Activated B cell treated with CpG ODN at 0.5 μM for 24 hours (primary cell): ENCODE measurements around the gene IREB2. TPM values are rescaled to one million over a fixed set of nuclear protein-coding genes. Genes with fewer than 3 reads are reported as not detected.

Source experiments
- ATAC-seq: fragments of 200-7000 bp; cut with Tn5 transposase; one replicate; pipeline ENCODE4 v1.10.0; 2021; ENCODE audit warnings: low read depth, mild to moderate bottlenecking, moderate library complexity
- CTCF ChIA-PET: fragments of 350-600 bp; sonication (Branson Sonifier 250); formaldehyde crosslinking; loops from one replicate; lab custom pipeline; 2021; ENCODE audit warnings: antibody characterized with exemption; lab: Charles Lee
- POLR2A ChIA-PET: fragments of 350-600 bp; sonication (Branson Sonifier 250); formaldehyde crosslinking; loops from one replicate; lab custom pipeline; 2021; ENCODE audit warnings: antibody characterized with exemption; lab: Charles Lee
- DNase-seq: peaks from one replicate; pipeline ENCODE4 v3.0.0; 2022
- H3K27ac Mint-ChIP-seq: one replicate; pipeline ENCODE4 v1.8.0; 2020; ENCODE audit warnings: mixed read lengths
- H3K27me3 Mint-ChIP-seq: one replicate; pipeline ENCODE4 v1.8.0; 2021; ENCODE audit warnings: mixed read lengths
- H3K36me3 Mint-ChIP-seq: one replicate; pipeline ENCODE4 v1.8.0; 2021; ENCODE audit warnings: low read depth, mixed read lengths
- H3K4me1 Mint-ChIP-seq: one replicate; pipeline ENCODE4 v1.8.0; 2021; ENCODE audit warnings: mixed read lengths
- H3K4me3 Mint-ChIP-seq: one replicate; pipeline ENCODE4 v1.8.0; 2020; ENCODE audit warnings: mild to moderate bottlenecking, mixed read lengths
- H3K9me3 Mint-ChIP-seq: one replicate; pipeline ENCODE4 v1.8.0; 2020; ENCODE audit warnings: mixed read lengths
- intact Hi-C: fragments of 100-400 bp; cut with micrococcal nuclease; formaldehyde crosslinking; loops from one replicate; pipeline ENCODE4 v1.15.1; 2024
- total RNA-seq: library from RNA; stranded (reverse); gene quantifications from 2 replicates; pipeline ENCODE4 v1.2.3, GENCODE V29; 2022
- TF ChIP-seq, protein P1 (sequence below): fragments of 200-600 bp; IDR thresholded peaks from one replicate; pipeline ENCODE4 v1.8.0; 2022; ENCODE audit warnings: antibody characterized with exemption, mild to moderate bottlenecking

IREB2 gene
- total RNA-seq, 1 donor from 2014 or later, result 75.9 TPM

DNA sequence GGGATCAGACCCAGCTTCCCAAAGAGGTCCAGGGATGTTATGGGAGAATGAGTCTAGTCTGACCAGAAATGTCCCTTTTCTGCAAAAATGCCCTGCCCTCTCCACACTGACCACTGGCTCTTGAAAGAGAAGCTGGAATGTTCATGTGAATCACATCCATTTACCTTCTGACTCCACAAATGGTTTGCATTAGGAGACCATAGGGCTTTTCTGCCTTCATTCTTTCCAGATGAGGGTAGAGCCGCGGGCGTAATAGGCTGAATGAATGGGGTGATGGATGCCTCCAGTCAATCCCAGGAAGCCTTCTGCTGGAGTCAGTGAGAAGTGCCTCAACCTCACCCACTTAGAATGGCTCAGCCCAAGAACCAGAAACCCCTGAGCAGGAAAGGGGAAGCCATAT lies 47.2 kb upstream of the IREB2 start:
- POLR2A ChIA-PET, result no interaction called here
- Mint-ChIP-seq H3K27ac (no peak overlapping the region), H3K9me3 (no peaks in the 10 kb centered on the region), H3K36me3 (no peaks in the 10 kb centered on the region), H3K4me3 (no peak overlapping the region), H3K4me1 (no peaks in the 10 kb centered on the region), H3K27me3 (peaks cover 18% of the 10 kb centered on the region)
- no peak for ATAC-seq
- TF ChIP-seq, protein P1, sequence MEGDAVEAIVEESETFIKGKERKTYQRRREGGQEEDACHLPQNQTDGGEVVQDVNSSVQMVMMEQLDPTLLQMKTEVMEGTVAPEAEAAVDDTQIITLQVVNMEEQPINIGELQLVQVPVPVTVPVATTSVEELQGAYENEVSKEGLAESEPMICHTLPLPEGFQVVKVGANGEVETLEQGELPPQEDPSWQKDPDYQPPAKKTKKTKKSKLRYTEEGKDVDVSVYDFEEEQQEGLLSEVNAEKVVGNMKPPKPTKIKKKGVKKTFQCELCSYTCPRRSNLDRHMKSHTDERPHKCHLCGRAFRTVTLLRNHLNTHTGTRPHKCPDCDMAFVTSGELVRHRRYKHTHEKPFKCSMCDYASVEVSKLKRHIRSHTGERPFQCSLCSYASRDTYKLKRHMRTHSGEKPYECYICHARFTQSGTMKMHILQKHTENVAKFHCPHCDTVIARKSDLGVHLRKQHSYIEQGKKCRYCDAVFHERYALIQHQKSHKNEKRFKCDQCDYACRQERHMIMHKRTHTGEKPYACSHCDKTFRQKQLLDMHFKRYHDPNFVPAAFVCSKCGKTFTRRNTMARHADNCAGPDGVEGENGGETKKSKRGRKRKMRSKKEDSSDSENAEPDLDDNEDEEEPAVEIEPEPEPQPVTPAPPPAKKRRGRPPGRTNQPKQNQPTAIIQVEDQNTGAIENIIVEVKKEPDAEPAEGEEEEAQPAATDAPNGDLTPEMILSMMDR, result no peak
- CTCF ChIA-PET, result interaction anchor here (0.5 kb wide), 1 partner anchor 424 kb away, joined by 3 read pairs; no protein-coding TSS in a partner anchor
- no peak for DNase-seq
- intact Hi-C loops, result no loop called here

DNA sequence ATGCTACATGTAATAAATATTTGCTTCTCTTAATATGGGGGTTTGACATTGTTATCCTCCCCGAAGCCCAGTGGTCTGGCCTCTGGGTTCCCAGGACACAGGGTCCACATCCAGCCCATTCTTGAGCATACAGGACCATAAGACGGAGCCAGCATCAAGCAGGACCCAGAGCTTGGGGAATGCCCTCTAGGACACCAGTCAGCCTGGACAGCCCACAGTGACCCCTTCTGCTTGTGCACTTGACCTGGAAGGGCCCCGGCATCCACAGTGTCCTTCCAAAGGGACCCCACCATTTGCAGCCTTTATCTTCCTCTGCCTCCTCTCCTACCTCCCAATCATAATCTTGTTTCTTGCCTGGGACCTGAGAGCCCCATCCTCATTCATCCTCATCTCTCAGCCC lies 46.2 kb upstream of the IREB2 start:
- Mint-ChIP-seq H3K27ac (no peak overlapping the region), H3K27me3 (peaks cover 12% of the 10 kb centered on the region), H3K36me3 (no peaks in the 10 kb centered on the region), H3K9me3 (no peaks in the 10 kb centered on the region), H3K4me3 (no peak overlapping the region), H3K4me1 (no peaks in the 10 kb centered on the region)
- ATAC-seq, result no peak
- DNase-seq, result no peak
- ChIA-PET CTCF (no interaction called here), POLR2A (no interaction called here)
- TF ChIP-seq, protein P1, result no peak
- intact Hi-C loops, result no loop called here

DNA sequence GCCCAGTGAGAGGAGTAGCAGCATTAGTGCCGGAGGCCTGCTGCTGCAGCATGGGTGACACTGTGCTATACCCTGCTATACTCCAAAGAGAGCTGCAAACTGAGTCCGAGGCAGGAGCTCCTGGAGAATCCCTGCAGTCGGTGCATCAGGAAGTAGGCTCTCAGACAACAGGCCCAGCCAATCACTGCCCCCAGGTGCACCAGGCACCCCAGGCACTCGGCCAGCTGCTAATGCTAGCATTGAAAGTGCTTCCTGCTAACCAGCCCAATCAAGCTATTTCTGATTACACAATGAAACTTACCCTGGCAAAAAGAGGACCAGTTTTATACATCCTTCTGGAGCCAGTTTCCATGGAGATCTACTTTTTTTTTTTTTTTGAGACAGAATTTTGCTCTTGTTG lies 45.6 kb upstream of the IREB2 start:
- Mint-ChIP-seq H3K4me1 (no peaks in the 10 kb centered on the region), H3K27me3 (peaks cover 12% of the 10 kb centered on the region), H3K27ac (no peak overlapping the region), H3K36me3 (no peaks in the 10 kb centered on the region), H3K4me3 (no peak overlapping the region), H3K9me3 (no peaks in the 10 kb centered on the region)
- DNase-seq, result no peak
- no peak for ATAC-seq
- intact Hi-C loops, result no loop called here
- POLR2A ChIA-PET, result no interaction called here
- TF ChIP-seq, protein P1, result no peak
- CTCF ChIA-PET, result no interaction called here

DNA sequence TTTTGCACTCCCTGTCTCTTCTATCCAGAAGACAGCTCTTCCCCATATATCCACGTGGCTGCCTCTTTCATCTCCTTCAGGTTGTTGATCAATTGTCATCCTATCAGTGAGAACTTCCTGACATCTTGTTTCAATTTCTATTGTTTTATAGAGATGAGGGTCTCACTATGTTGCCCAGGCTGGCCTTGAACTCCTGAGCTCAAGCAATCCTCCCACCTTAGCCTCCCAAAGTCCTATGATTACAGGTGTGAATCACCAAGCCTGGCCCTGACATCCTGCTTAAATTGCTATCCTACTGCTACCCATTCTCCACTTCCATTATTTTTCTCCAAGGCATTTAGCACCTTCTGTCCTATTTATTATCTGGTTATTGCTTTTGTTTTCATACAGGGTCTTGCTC lies 44.9 kb upstream of the IREB2 start:
- no peaks in the 10 kb centered on the region for H3K36me3 Mint-ChIP-seq
- ChIA-PET POLR2A (no interaction called here), CTCF (no interaction called here)

DNA sequence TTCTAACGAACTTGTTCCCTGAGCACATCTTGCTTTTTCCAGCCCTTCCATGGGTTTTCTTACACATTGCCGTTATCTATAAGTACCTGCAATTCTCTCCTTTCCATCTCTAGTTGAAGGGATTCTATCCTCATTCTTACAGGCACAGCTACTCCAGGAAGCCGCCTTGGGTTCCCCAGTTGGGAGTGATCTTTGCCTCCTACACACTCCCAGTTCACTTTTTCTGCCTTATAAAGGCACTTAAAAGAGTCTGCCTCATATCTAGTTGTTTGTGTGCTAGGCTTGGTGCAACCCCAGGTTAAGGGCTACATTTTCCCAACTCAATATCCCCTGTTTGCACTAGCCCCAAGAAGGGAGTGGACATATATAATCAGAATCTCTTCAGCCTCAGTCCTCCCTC lies 44.0 kb upstream of the IREB2 start:
- ChIA-PET POLR2A (no interaction called here), CTCF (no interaction called here)
- Mint-ChIP-seq H3K36me3 (no peaks in the 10 kb centered on the region), H3K27me3 (peaks cover 10% of the 10 kb centered on the region), H3K4me1 (no peaks in the 10 kb centered on the region), H3K9me3 (no peaks in the 10 kb centered on the region), H3K4me3 (no peak overlapping the region), H3K27ac (no peak overlapping the region)
- TF ChIP-seq, protein P1, result no peak
- DNase-seq (no peak), ATAC-seq (no peak)
- intact Hi-C loops, result no loop called here

More for the DNA sequence above, 44.9 kb upstream of the IREB2 start:
- no peak for DNase-seq
- intact Hi-C loops, result no loop called here
- Mint-ChIP-seq H3K27me3 (peaks cover 12% of the 10 kb centered on the region), H3K4me1 (no peaks in the 10 kb centered on the region), H3K4me3 (no peak overlapping the region), H3K9me3 (no peaks in the 10 kb centered on the region), H3K27ac (no peak overlapping the region)
- ATAC-seq, result no peak
- TF ChIP-seq, protein P1, result no peak
